Measurements from ENCODE around the gene KCNK6.

DNA sequence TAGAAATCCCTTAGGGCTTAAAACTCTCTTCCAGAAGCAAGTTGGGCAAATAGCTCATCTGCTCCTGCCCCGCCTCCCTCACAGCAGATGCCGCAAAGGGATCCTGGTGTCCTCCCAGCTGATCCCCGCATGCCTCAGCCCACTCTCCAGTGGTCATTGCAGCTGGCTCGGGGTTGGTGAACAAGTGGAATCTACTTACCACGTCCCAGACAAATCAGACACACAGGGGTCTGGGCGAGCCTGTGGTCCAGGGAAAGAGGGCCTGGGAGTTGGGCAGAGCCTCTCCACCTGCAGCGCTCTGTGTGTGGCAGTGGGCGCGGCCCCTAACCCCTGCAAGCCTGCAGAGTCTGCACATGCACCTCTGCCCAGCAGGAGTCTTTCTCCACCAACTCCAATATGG lies 26.4 kb upstream of the KCNK6 start:
- no peak for TF ChIP-seq CTCF (IDR thresholded peaks at IDR 0.05; ENCODE audit: low read length)
- no peak for TF ChIP-seq EZH2 (IDR thresholded peaks at IDR 0.05; ENCODE audit: borderline replicate concordance, low read length)
